Measurements from ENCODE around the gene ZSWIM7.

Gene ZSWIM7

GRCh38 chr17:15928286-15928785 lies 71.2 kb downstream of the ZSWIM7 start:
- no peak for DNase-seq
